Measurements from ENCODE around the gene NPTX1. TPM values are rescaled to one million over a fixed set of nuclear protein-coding genes. Genes with fewer than 3 reads are reported as not detected.

NPTX1 gene
- total and polyA plus RNA-seq, 5 donors = 0.02 TPM; not detected in 4

GRCh38 chr17:80447790-80448189 lies 28.6 kb downstream of the NPTX1 start:
- ATAC-seq = no peak
- Histone ChIP-seq H3K27me3 (ENCODE audit: control insufficient read depth, insufficient read depth) (no peaks in the 10 kb centered on the region), H3K9me3 (ENCODE audit: control insufficient read depth, low read length) (no peaks in the 10 kb centered on the region), H3K4me3 (ENCODE audit: low read length) (no peak overlapping the region), H3K4me1 (ENCODE audit: control insufficient read depth, insufficient read depth, low read length) (no peaks in the 10 kb centered on the region), H3K27ac (ENCODE audit: low read length) (no peak overlapping the region)
- peak in 1 of 3 donors; percentile 16 for DNase-seq
- intact Hi-C loops (cut with DNase I) = no loop called here
- 80% methylated on average over 4 of the region's 4 CpGs for WGBS

GRCh38 chr17:80446645-80447405 lies 29.6 kb downstream of the NPTX1 start:
- Histone ChIP-seq H3K27ac (ENCODE audit: low read length) (no peak overlapping the region), H3K9me3 (ENCODE audit: control insufficient read depth, low read length) (no peaks in the 10 kb centered on the region), H3K4me1 (ENCODE audit: control insufficient read depth, insufficient read depth, low read length) (no peaks in the 10 kb centered on the region), H3K27me3 (ENCODE audit: control insufficient read depth, insufficient read depth) (no peaks in the 10 kb centered on the region), H3K4me3 (ENCODE audit: low read length) (no peak overlapping the region)
- whole genome bisulfite sequencing = 74% methylated on average over 12 of the region's 12 CpGs
- DNase-seq (peak in 2 of 3 donors; percentile 13 to 43), ATAC-seq (no peak)
- intact Hi-C loops (cut with DNase I) = no loop called here

DNA sequence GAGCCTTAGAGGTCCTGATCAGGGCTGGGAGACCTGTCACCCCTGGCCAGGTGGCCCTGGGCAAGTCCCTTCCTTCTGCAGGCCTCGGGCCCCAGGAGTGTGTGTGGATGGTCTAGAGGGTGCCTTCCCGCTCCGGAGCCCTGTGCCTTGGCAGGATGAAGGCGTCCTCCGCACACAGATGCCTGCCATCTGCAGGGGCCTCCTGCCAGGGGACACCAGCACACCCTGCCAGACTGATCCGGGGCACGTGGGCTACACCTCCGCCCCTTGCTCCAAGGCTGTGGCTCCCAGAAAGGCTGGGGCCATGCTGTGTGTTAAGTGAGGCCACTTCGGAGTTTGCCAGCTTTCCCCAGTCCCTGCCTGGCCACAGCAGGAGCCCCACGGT lies 30.7 kb downstream of the NPTX1 start:
- DNase-seq (peak in 2 of 3 donors; percentile 35 to 42), ATAC-seq (no peak)
- no peaks in the 10 kb centered on the region for H3K4me1 ChIP-seq (ENCODE audit: control insufficient read depth, insufficient read depth, low read length)
- H3K9me3 ChIP-seq (ENCODE audit: control insufficient read depth, low read length) = no peaks in the 10 kb centered on the region
- intact Hi-C loops (cut with DNase I) = no loop called here
- 76% methylated on average over 10 of the region's 10 CpGs for WGBS
- H3K27ac ChIP-seq (ENCODE audit: low read length) = no peak overlapping the region
- no peaks in the 10 kb centered on the region for H3K27me3 ChIP-seq (ENCODE audit: control insufficient read depth, insufficient read depth)
- no peak overlapping the region for H3K4me3 ChIP-seq (ENCODE audit: low read length)

GRCh38 chr17:80445007-80445725 lies 31.2 kb downstream of the NPTX1 start:
- H3K4me3 ChIP-seq (ENCODE audit: low read length) = no peak overlapping the region
- 56% methylated on average over 26 of the region's 26 CpGs for WGBS
- no peaks in the 10 kb centered on the region for H3K9me3 ChIP-seq (ENCODE audit: control insufficient read depth, low read length)
- ATAC-seq (no peak), DNase-seq (peak in 2 of 3 donors; percentile 36 to 40)
- intact Hi-C loops (cut with DNase I) = no loop called here
- H3K27me3 ChIP-seq (ENCODE audit: control insufficient read depth, insufficient read depth) = no peaks in the 10 kb centered on the region
- no peaks in the 10 kb centered on the region for H3K4me1 ChIP-seq (ENCODE audit: control insufficient read depth, insufficient read depth, low read length)
- H3K27ac ChIP-seq (ENCODE audit: low read length) = no peak overlapping the region

DNA sequence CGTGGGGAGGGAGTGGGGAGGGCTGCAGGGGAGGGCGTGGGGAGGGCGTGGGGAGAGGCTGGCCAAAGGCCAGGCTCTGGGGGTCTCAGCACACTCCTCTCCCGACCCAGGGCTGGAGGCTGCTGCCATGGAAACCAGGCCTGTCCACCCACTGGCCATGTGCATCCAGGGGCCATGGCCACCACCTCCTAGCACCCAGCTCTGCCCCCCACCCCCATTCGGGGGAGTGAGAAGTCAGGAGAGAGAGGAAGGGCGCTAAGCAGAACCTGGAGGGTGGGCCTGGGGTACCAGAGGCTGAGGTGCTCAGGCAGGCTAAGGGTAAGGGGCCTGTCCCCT lies 31.8 kb downstream of the NPTX1 start:
- intact Hi-C loops (cut with DNase I) = no loop called here
- H3K27me3 ChIP-seq (ENCODE audit: control insufficient read depth, insufficient read depth) = no peaks in the 10 kb centered on the region
- no peak for ATAC-seq
- DNase-seq = peak in 2 of 3 donors; percentile 16 to 24
- 57% methylated on average over 6 of the region's 6 CpGs for WGBS
- no peaks in the 10 kb centered on the region for H3K9me3 ChIP-seq (ENCODE audit: control insufficient read depth, low read length)
- no peak overlapping the region for H3K27ac ChIP-seq (ENCODE audit: low read length)
- no peak overlapping the region for H3K4me3 ChIP-seq (ENCODE audit: low read length)
- H3K4me1 ChIP-seq (ENCODE audit: control insufficient read depth, insufficient read depth, low read length) = no peaks in the 10 kb centered on the region

- ATAC-seq (no peak), DNase-seq (peak in 2 of 3 donors; percentile 35 to 48)
- Histone ChIP-seq H3K27me3 (ENCODE audit: control insufficient read depth, insufficient read depth) (no peaks in the 10 kb centered on the region), H3K27ac (ENCODE audit: low read length) (no peak overlapping the region), H3K9me3 (ENCODE audit: control insufficient read depth, low read length) (no peaks in the 10 kb centered on the region), H3K4me1 (ENCODE audit: control insufficient read depth, insufficient read depth, low read length) (no peaks in the 10 kb centered on the region), H3K4me3 (ENCODE audit: low read length) (no peak overlapping the region)
- intact Hi-C loops (cut with DNase I) = no loop called here
- WGBS = 21% methylated on average over 31 of the region's 31 CpGs
Measured at GRCh38 chr17:80443916-80444643, 32.3 kb downstream of the NPTX1 start.

DNA sequence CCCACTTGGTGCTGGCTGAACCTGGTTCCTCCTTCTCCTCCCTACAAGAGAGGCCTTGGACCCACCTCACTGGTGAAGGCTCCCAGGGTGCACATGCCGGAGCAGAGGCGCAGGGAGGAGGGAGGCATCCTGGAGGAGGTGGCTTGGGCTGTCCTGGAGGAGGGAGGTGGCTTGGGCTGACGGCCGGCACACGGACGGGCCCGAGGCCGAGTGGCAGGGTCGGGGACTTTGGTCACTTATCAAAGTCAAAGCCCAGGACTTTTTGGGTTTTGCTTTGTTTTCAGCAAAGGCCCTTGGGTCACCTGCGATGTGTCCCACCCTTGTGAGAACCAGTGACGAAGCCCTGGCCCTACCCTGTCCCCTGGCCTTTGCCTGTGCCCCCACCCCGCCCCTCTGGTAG lies 32.9 kb downstream of the NPTX1 start:
- intact Hi-C loops (cut with DNase I) = no loop called here
- H3K9me3 ChIP-seq (ENCODE audit: control insufficient read depth, low read length) = no peaks in the 10 kb centered on the region
- WGBS = 31% methylated on average over 12 of the region's 12 CpGs
- H3K4me3 ChIP-seq (ENCODE audit: low read length) = no peak overlapping the region
- DNase-seq (peak in 2 of 3 donors; percentile 18 to 38), ATAC-seq (no peak)
- H3K27ac ChIP-seq (ENCODE audit: low read length) = no peak overlapping the region
- no peaks in the 10 kb centered on the region for H3K27me3 ChIP-seq (ENCODE audit: control insufficient read depth, insufficient read depth)
- H3K4me1 ChIP-seq (ENCODE audit: control insufficient read depth, insufficient read depth, low read length) = no peaks in the 10 kb centered on the region

GRCh38 chr17:80442764-80443163 lies 33.6 kb downstream of the NPTX1 start:
- DNase-seq (no peak), ATAC-seq (no peak)
- 69% methylated on average over 4 of the region's 4 CpGs for WGBS
- no peak overlapping the region for H3K27ac ChIP-seq (ENCODE audit: low read length)
- H3K4me1 ChIP-seq (ENCODE audit: control insufficient read depth, insufficient read depth, low read length) = no peaks in the 10 kb centered on the region
- H3K4me3 ChIP-seq (ENCODE audit: low read length) = no peak overlapping the region
- intact Hi-C loops (cut with DNase I) = no loop called here
- no peaks in the 10 kb centered on the region for H3K27me3 ChIP-seq (ENCODE audit: control insufficient read depth, insufficient read depth)
- H3K9me3 ChIP-seq (ENCODE audit: control insufficient read depth, low read length) = no peaks in the 10 kb centered on the region

- Histone ChIP-seq H3K4me3 (ENCODE audit: low read length) (no peak overlapping the region), H3K4me1 (ENCODE audit: control insufficient read depth, insufficient read depth, low read length) (no peaks in the 10 kb centered on the region), H3K9me3 (ENCODE audit: control insufficient read depth, low read length) (no peaks in the 10 kb centered on the region), H3K27me3 (ENCODE audit: control insufficient read depth, insufficient read depth) (no peaks in the 10 kb centered on the region), H3K27ac (ENCODE audit: low read length) (no peak overlapping the region)
- 89% methylated on average over 12 of the region's 12 CpGs for WGBS
- DNase-seq = peak in 2 of 3 donors; percentile 2 to 11
- intact Hi-C loops (cut with DNase I) = no loop called here
- no peak for ATAC-seq
Measured at GRCh38 chr17:80442323-80442659, 34.1 kb downstream of the NPTX1 start.

DNA sequence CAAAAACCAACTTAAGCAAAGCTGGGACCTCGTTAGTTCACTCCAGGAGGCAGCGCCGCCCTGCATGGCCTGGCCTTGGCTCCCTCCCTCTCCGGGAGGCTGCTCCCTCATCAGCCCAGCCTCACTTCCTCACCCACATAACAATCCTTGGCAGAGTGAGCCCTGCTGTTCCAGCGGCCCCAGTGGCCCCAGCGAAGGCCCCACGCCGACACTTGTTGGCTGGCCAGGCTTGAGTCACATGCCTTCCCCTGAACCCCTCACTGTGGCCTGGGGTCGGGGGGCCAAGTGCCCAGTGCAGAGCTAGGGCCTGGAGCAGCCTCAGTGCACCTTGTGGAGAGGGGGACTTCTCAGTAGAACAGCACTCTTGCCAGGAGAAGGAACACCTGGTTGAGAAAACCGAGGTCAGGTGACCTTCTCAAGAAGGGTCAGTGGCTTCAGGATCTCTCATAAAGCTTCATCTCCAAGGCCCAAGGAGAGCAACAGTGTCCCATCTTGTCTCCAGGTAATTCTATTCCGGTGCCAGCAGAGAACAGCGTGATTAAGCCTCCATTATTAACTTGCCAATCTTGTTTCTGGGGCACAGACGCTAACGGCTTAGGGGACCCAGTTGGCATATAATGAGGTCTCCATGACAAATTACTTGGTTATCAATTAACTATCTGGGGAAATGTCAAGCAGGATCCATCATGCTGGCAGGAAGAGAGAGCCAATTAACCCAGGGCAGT lies 34.6 kb downstream of the NPTX1 start:
- Histone ChIP-seq H3K9me3 (ENCODE audit: control insufficient read depth, low read length) (no peaks in the 10 kb centered on the region), H3K4me3 (ENCODE audit: low read length) (no peak overlapping the region), H3K27me3 (ENCODE audit: control insufficient read depth, insufficient read depth) (no peaks in the 10 kb centered on the region), H3K4me1 (ENCODE audit: control insufficient read depth, insufficient read depth, low read length) (no peaks in the 10 kb centered on the region), H3K27ac (ENCODE audit: low read length) (no peak overlapping the region)
- peak in 2 of 3 donors; percentile 31 to 39 for DNase-seq
- ATAC-seq = no peak
- intact Hi-C loops (cut with DNase I) = no loop called here
- WGBS = 88% methylated on average over 14 of the region's 14 CpGs
